GM12873 (cell line): Measurements from ENCODE around the gene NCAPG2.

Experiments used
- CTCF ChIP-seq: IDR thresholded peaks from 2 replicates; pipeline ENCODE4 v1.5.1; 2012; ENCODE audit warnings: low read depth, mild to moderate bottlenecking, moderate library complexity, low read length, control low read depth; ENCODE audit not compliant: insufficient read depth; ENCODE audit errors: missing control alignments

The NCAPG2 gene

GRCh38 chr7:158695056-158695455 lies 9.5 kb downstream of the NCAPG2 start:
- TF ChIP-seq CTCF = no peak

GRCh38 chr7:158694650-158695049 lies 10.0 kb downstream of the NCAPG2 start:
- no peak for TF ChIP-seq CTCF

GRCh38 chr7:158689488-158689887 lies 15.1 kb downstream of the NCAPG2 start:
- no peak for TF ChIP-seq CTCF

- no peak for TF ChIP-seq CTCF
Measured at GRCh38 chr7:158687406-158687805, 17.2 kb downstream of the NCAPG2 start.

- no peak for TF ChIP-seq CTCF
Measured at GRCh38 chr7:158685693-158686092, 18.9 kb downstream of the NCAPG2 start.

- TF ChIP-seq CTCF = no peak
Measured at GRCh38 chr7:158684329-158684728, 20.3 kb downstream of the NCAPG2 start.

GRCh38 chr7:158683541-158683940 lies 21.1 kb downstream of the NCAPG2 start:
- TF ChIP-seq CTCF = no peak
